ENCODE results near the gene LONRF3.

- TF ChIP-seq CTCF (IDR thresholded peaks at IDR 0.05) = no peak
- no peak for TF ChIP-seq POLR2A (IDR thresholded peaks at IDR 0.05)
Observed at GRCh38 chrX:118965395-118965794, 9.0 kb upstream of the LONRF3 start.
